ENCODE results near the gene ARFRP1. TPM values are rescaled to one million over a fixed set of nuclear protein-coding genes. Genes with fewer than 3 reads are reported as not detected.
"Not testable (repeated sequence)": the region's sequence is repeated elsewhere in the genome, so short reads cannot be mapped to it uniquely, and the experiment has no call there.

The ARFRP1 gene
- total and polyA plus RNA-seq, 2 donors, result 39.2 to 94.0 TPM

- Histone ChIP-seq H3K27ac (ENCODE audit: low read depth in 1 of 2, low read length in 1 of 2) (no peak overlapping the region), H3K36me3 (ENCODE audit: control insufficient read depth in 2 of 2, insufficient read depth in 2 of 2, low read length in 1 of 2) (peaks cover 40 to 52% of the 10 kb centered on the region in 2 donors), H3K27me3 (ENCODE audit: control insufficient read depth in 2 of 2, insufficient read depth in 1 of 2, low read length in 1 of 2) (no peaks in the 10 kb centered on the region), H3K9me3 (ENCODE audit: control insufficient read depth in 2 of 2, insufficient read depth in 1 of 2, low read length in 1 of 2) (no peaks in the 10 kb centered on the region), H3K4me1 (ENCODE audit: control insufficient read depth in 2 of 2, insufficient read depth in 2 of 2, low read length in 2 of 2) (peaks cover 12 to 18% of the 10 kb centered on the region in 2 donors), H3K4me3 (ENCODE audit: low read length in 2 of 2) (no peak overlapping the region)
- 94% methylated on average over 33 of the region's 33 CpGs for WGBS
- DNase-seq (ENCODE audit: low read depth in 6 of 9, low spot score in 9 of 9), result no peak
Observed at GRCh38 chr20:63661959-63662812, 45.6 kb downstream of the ARFRP1 start.

- Histone ChIP-seq H3K27ac (ENCODE audit: low read depth in 1 of 2, low read length in 1 of 2) (no peak overlapping the region), H3K36me3 (ENCODE audit: control insufficient read depth in 2 of 2, insufficient read depth in 2 of 2, low read length in 1 of 2) (peaks cover 32 to 44% of the 10 kb centered on the region in 2 donors), H3K9me3 (ENCODE audit: control insufficient read depth in 2 of 2, insufficient read depth in 1 of 2, low read length in 1 of 2) (no peaks in the 10 kb centered on the region), H3K4me3 (ENCODE audit: low read length in 2 of 2) (no peak overlapping the region), H3K4me1 (ENCODE audit: control insufficient read depth in 2 of 2, insufficient read depth in 2 of 2, low read length in 2 of 2) (peaks cover 15 to 21% of the 10 kb centered on the region in 2 donors), H3K27me3 (ENCODE audit: control insufficient read depth in 2 of 2, insufficient read depth in 1 of 2, low read length in 1 of 2) (no peaks in the 10 kb centered on the region)
- DNase-seq (ENCODE audit: low read depth in 6 of 9, low spot score in 9 of 9), result no peak
- WGBS, result 98% methylated on average over 22 of the region's 22 CpGs
Observed at GRCh38 chr20:63661108-63661507, 46.7 kb downstream of the ARFRP1 start.

DNA sequence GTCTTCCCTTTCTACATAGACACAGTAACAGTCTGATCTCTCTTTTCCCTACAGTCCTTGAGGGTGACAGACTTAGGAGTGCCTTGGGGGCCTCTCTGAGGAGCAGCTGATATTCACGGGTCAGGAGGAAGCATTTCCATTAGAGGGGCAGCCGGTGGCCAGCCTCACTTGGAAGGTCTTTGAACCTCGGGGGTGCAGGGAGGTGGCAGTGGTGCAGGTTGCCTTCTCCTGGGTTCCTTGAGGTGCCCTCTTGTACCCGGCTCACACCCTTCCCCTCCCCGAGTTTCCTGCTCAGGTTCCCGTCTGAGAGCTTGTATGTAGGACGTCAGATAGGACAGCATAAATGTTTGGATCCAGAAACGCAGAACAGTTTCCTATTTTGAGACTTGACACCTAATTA is 47.2 kb downstream of the ARFRP1 start:
- WGBS, result 96% methylated on average over 8 of the region's 8 CpGs
- Histone ChIP-seq H3K4me1 (ENCODE audit: control insufficient read depth in 2 of 2, insufficient read depth in 2 of 2, low read length in 2 of 2) (peaks cover 15 to 26% of the 10 kb centered on the region in 2 donors), H3K4me3 (ENCODE audit: low read length in 2 of 2) (no peak overlapping the region), H3K27me3 (ENCODE audit: control insufficient read depth in 2 of 2, insufficient read depth in 1 of 2, low read length in 1 of 2) (no peaks in the 10 kb centered on the region), H3K36me3 (ENCODE audit: control insufficient read depth in 2 of 2, insufficient read depth in 2 of 2, low read length in 1 of 2) (peaks cover 31 to 39% of the 10 kb centered on the region in 2 donors), H3K9me3 (ENCODE audit: control insufficient read depth in 2 of 2, insufficient read depth in 1 of 2, low read length in 1 of 2) (no peaks in the 10 kb centered on the region), H3K27ac (ENCODE audit: low read depth in 1 of 2, low read length in 1 of 2) (no peak overlapping the region)
- DNase-seq (ENCODE audit: low read depth in 6 of 9, low spot score in 9 of 9), result no peak

DNA sequence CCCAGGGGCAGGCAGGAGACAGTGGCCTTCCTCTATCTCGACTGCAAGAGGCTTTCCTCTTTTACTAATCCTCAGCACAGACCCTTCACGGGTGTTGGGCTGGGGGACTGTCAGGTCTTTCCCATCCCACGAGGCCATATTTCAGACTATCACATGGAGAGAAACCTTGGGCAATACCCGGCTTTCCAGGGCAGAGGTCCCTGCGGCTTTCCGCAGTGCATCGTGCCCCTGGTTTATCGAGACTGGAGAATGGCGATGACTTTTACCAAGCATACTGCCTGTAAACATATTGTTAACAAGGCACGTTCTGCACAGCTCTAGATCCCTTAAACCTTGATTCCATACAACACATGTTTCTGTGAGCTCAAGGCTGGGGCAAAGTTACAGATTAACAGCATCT is 47.6 kb downstream of the ARFRP1 start:
- not testable (repeated sequence) for H3K9me3 ChIP-seq (ENCODE audit: control insufficient read depth in 2 of 2, insufficient read depth in 1 of 2, low read length in 1 of 2); H3K27ac ChIP-seq (ENCODE audit: low read depth in 1 of 2, low read length in 1 of 2); H3K27me3 ChIP-seq (ENCODE audit: control insufficient read depth in 2 of 2, insufficient read depth in 1 of 2, low read length in 1 of 2); H3K4me3 ChIP-seq (ENCODE audit: low read length in 2 of 2); DNase-seq (ENCODE audit: low read depth in 6 of 9, low spot score in 9 of 9)
- Histone ChIP-seq H3K4me1 (ENCODE audit: control insufficient read depth in 2 of 2, insufficient read depth in 2 of 2, low read length in 2 of 2) (peaks cover 17 to 31% of the 10 kb centered on the region in 2 donors), H3K36me3 (ENCODE audit: control insufficient read depth in 2 of 2, insufficient read depth in 2 of 2, low read length in 1 of 2) (peaks cover 28 to 35% of the 10 kb centered on the region in 2 donors)
- WGBS, result 97% methylated on average over 10 of the region's 10 CpGs

GRCh38 chr20:63659370-63659769 is 48.4 kb downstream of the ARFRP1 start:
- H3K36me3 ChIP-seq (ENCODE audit: control insufficient read depth in 2 of 2, insufficient read depth in 2 of 2, low read length in 1 of 2), result peaks cover 25 to 34% of the 10 kb centered on the region in 2 donors
- H3K27ac ChIP-seq (ENCODE audit: low read depth in 1 of 2, low read length in 1 of 2), result no peak overlapping the region
- WGBS, result 89% methylated on average over 13 of the region's 13 CpGs
- H3K4me3 ChIP-seq (ENCODE audit: low read length in 2 of 2), result peak overlapping the region; percentile 88 to 95
- peaks cover 0 to 2% of the 10 kb centered on the region in 2 donors for H3K9me3 ChIP-seq (ENCODE audit: control insufficient read depth in 2 of 2, insufficient read depth in 1 of 2, low read length in 1 of 2)
- no peaks in the 10 kb centered on the region for H3K27me3 ChIP-seq (ENCODE audit: control insufficient read depth in 2 of 2, insufficient read depth in 1 of 2, low read length in 1 of 2)
- DNase-seq (ENCODE audit: low read depth in 6 of 9, low spot score in 9 of 9), result no peak
- H3K4me1 ChIP-seq (ENCODE audit: control insufficient read depth in 2 of 2, insufficient read depth in 2 of 2, low read length in 2 of 2), result peaks cover 25 to 39% of the 10 kb centered on the region in 2 donors

- Histone ChIP-seq H3K4me3 (ENCODE audit: low read length in 2 of 2) (peak overlapping the region; percentile 88 to 95), H3K36me3 (ENCODE audit: control insufficient read depth in 2 of 2, insufficient read depth in 2 of 2, low read length in 1 of 2) (peaks cover 21 to 33% of the 10 kb centered on the region in 2 donors), H3K4me1 (ENCODE audit: control insufficient read depth in 2 of 2, insufficient read depth in 2 of 2, low read length in 2 of 2) (peaks cover 28 to 45% of the 10 kb centered on the region in 2 donors), H3K27me3 (ENCODE audit: control insufficient read depth in 2 of 2, insufficient read depth in 1 of 2, low read length in 1 of 2) (no peaks in the 10 kb centered on the region), H3K27ac (ENCODE audit: low read depth in 1 of 2, low read length in 1 of 2) (peak overlapping the region; percentile 73 to 84), H3K9me3 (ENCODE audit: control insufficient read depth in 2 of 2, insufficient read depth in 1 of 2, low read length in 1 of 2) (peaks cover 0 to 5% of the 10 kb centered on the region in 2 donors)
- 5% methylated on average over 25 of the region's 25 CpGs for WGBS
- no peak for DNase-seq (ENCODE audit: low read depth in 6 of 9, low spot score in 9 of 9)
Observed at GRCh38 chr20:63658749-63659187, 49.0 kb downstream of the ARFRP1 start.

DNA sequence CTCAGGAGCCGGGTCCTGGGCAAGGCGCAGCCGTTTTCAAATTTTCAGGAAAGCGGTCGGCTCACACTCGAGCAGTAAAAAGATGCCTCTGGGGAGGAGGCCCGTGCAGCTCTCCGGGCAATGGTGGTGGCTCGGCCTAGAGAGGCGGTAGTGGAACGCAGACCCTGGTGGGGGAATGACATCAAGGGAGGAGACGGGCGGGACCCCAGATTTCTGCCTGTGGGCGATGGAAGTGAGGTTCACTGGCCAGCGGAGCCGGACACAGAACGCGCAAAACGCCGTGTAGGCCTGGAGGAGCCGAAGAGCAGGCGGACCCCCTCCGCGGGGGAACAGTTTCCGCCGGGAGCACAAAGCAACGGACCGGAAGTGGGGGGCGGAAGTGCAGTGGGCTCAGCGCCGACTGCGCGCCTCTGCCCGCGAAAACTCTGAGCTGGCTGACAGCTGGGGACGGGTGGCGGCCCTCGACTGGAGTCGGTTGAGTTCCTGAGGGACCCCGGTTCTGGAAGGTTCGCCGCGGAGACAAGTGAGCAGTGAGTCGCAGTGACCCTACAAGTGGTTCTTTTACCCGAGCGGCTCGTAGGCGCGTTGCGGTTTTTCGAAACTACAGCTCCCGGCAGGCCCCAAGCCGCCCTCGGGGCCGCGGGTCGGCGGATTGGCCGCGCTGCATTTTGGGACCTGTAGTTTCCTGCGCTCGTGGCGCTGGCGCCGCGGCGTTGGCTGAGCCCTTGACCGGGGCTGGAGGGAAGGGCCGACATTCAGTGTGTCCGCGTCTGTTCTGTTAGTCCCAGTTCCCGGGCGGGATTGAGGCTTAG is 49.6 kb downstream of the ARFRP1 start, which contains the start of gene RTEL1:
Gene RTEL1, plus strand, starts transcription at position 376 of the 812 bp plus-strand sequence. CDS start 1,091 bp downstream, outside the sequence.
- Histone ChIP-seq H3K36me3 (ENCODE audit: control insufficient read depth in 2 of 2, insufficient read depth in 2 of 2, low read length in 1 of 2) (peaks cover 15 to 26% of the 10 kb centered on the region in 2 donors), H3K27me3 (ENCODE audit: control insufficient read depth in 2 of 2, insufficient read depth in 1 of 2, low read length in 1 of 2) (no peaks in the 10 kb centered on the region), H3K9me3 (ENCODE audit: control insufficient read depth in 2 of 2, insufficient read depth in 1 of 2, low read length in 1 of 2) (peaks cover 0 to 5% of the 10 kb centered on the region in 2 donors), H3K4me1 (ENCODE audit: control insufficient read depth in 2 of 2, insufficient read depth in 2 of 2, low read length in 2 of 2) (peaks cover 28 to 47% of the 10 kb centered on the region in 2 donors), H3K4me3 (ENCODE audit: low read length in 2 of 2) (peak within 1 kb of the TSS; percentile 88 to 95), H3K27ac (ENCODE audit: low read depth in 1 of 2, low read length in 1 of 2) (peak within 1 kb of the TSS; percentile 73 to 84)
- WGBS, result 3% methylated on average over 73 of the region's 73 CpGs
- DNase-seq (ENCODE audit: low read depth in 6 of 9, low spot score in 9 of 9), result peak; percentile 79 to 96 (median 89)

- Histone ChIP-seq H3K27me3 (ENCODE audit: control insufficient read depth in 2 of 2, insufficient read depth in 1 of 2, low read length in 1 of 2) (peaks cover 0 to 2% of the 10 kb centered on the region in 2 donors), H3K4me1 (ENCODE audit: control insufficient read depth in 2 of 2, insufficient read depth in 2 of 2, low read length in 2 of 2) (peaks cover 28 to 47% of the 10 kb centered on the region in 2 donors), H3K27ac (ENCODE audit: low read depth in 1 of 2, low read length in 1 of 2) (peak overlapping the region; percentile 73 to 84), H3K9me3 (ENCODE audit: control insufficient read depth in 2 of 2, insufficient read depth in 1 of 2, low read length in 1 of 2) (peaks cover 0 to 5% of the 10 kb centered on the region in 2 donors), H3K4me3 (ENCODE audit: low read length in 2 of 2) (peak overlapping the region; percentile 88 to 95), H3K36me3 (ENCODE audit: control insufficient read depth in 2 of 2, insufficient read depth in 2 of 2, low read length in 1 of 2) (peaks cover 10 to 19% of the 10 kb centered on the region in 2 donors)
- WGBS, result 63% methylated on average over 31 of the region's 31 CpGs
- peak in 1 of 9 donors; percentile 14 for DNase-seq (ENCODE audit: low read depth in 6 of 9, low spot score in 9 of 9)
Observed at GRCh38 chr20:63657260-63657936, 50.4 kb downstream of the ARFRP1 start.
